Mesothelial cell of epicardium (in vitro differentiated cells): ENCODE results near the gene IRAK1BP1. TPM values are rescaled to one million over a fixed set of nuclear protein-coding genes. Genes with fewer than 3 reads are reported as not detected.

Experiments used
- DNase-seq, 2 experiments: peaks; one replicate each; pipeline ENCODE4 v3.0.0; 2021; ENCODE audit warnings: low spot score in 2 of 2; ENCODE audit not compliant: unreplicated experiment in 2 of 2
- H3K27ac Mint-ChIP-seq: 2 replicates; pipeline ENCODE4 v1.8.0; 2021; ENCODE audit warnings: mixed read lengths
- H3K27me3 Mint-ChIP-seq: 2 replicates; pipeline ENCODE4 v1.8.0; 2021; ENCODE audit warnings: low read depth, mixed read lengths
- H3K36me3 Mint-ChIP-seq: 2 replicates; pipeline ENCODE4 v1.8.0; 2021; ENCODE audit warnings: mixed read lengths
- H3K4me1 Mint-ChIP-seq: 2 replicates; pipeline ENCODE4 v1.8.0; 2021; ENCODE audit warnings: mixed read lengths
- H3K4me3 Mint-ChIP-seq: 2 replicates; pipeline ENCODE4 v1.8.0; 2021; ENCODE audit warnings: mild to moderate bottlenecking, moderate library complexity, mixed read lengths
- H3K9me3 Mint-ChIP-seq: 2 replicates; pipeline ENCODE4 v1.8.0; 2021; ENCODE audit warnings: mixed read lengths
- total RNA-seq: library from RNA; stranded (reverse); gene quantifications from 3 replicates; pipeline ENCODE4 v1.2.1, GENCODE V29; 2021
- TF ChIP-seq, protein P1 (sequence below): fragments of 200-600 bp; sonication (generic); IDR thresholded peaks from one replicate; pipeline ENCODE4 v1.5.0; 2021; ENCODE audit warnings: antibody characterized with exemption; ENCODE audit not compliant: unreplicated experiment

Gene IRAK1BP1
- total RNA-seq, 1 donor from 2014 or later = 7.8 TPM

DNA sequence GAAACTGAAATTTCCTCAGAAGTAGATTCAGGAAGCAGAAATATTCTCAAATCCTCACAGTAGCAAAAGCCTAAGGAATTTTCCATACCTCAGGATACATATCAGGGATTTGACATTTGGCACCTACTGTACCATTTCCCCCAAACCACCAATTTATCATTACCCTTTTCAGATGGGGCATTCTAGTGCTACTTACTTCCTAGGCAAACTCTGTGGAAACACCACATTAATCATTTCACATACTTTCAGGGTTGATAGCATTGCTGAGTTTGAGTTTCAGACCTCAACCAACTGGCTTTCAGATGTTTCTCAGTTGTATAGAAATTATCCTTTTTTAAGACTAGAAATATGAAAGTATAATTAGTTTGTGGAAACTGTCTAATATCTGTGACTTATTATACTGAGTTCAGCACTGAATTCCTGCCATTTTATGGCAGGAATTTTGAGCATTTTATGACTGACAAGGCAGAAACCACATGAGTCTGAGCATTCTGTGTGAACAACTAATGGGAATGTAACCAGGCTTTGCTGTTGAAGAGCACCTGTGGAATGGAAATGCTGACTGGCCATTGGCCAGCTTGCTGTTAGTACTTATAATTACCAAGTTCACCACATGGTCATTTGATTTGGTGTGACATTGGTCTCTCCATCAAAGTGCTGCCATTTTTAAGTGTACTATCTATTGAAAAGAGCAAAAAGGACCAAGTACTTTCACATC is 35.1 kb upstream of the IRAK1BP1 start:
- Mint-ChIP-seq H3K27ac (peak overlapping the region; percentile 35), H3K4me1 (peaks cover 21% of the 10 kb centered on the region), H3K36me3 (no peaks in the 10 kb centered on the region), H3K4me3 (no peak overlapping the region), H3K9me3 (no peaks in the 10 kb centered on the region), H3K27me3 (peaks cover 3% of the 10 kb centered on the region)
- no peak for DNase-seq
- TF ChIP-seq, protein P1, sequence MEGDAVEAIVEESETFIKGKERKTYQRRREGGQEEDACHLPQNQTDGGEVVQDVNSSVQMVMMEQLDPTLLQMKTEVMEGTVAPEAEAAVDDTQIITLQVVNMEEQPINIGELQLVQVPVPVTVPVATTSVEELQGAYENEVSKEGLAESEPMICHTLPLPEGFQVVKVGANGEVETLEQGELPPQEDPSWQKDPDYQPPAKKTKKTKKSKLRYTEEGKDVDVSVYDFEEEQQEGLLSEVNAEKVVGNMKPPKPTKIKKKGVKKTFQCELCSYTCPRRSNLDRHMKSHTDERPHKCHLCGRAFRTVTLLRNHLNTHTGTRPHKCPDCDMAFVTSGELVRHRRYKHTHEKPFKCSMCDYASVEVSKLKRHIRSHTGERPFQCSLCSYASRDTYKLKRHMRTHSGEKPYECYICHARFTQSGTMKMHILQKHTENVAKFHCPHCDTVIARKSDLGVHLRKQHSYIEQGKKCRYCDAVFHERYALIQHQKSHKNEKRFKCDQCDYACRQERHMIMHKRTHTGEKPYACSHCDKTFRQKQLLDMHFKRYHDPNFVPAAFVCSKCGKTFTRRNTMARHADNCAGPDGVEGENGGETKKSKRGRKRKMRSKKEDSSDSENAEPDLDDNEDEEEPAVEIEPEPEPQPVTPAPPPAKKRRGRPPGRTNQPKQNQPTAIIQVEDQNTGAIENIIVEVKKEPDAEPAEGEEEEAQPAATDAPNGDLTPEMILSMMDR = no peak

DNA sequence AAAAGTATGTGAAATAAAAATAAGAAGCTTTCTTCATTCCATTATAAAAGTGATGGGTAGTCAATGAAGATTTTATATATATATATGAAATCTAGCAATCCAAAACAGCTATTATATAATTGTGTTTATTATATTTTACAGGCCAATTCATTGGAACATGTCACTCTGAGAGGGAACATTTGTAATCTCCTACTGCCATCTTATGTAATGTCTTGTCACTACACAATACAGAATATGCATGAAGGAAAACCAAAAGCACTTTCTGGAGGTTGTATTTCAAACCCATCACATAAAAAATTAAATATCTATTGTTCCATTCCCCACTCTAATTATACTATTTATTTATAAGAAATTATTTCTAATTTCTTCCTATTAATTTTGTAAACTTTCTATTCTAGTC is 31.5 kb upstream of the IRAK1BP1 start:
- TF ChIP-seq, protein P1 = no peak
- peaks cover 3% of the 10 kb centered on the region for H3K9me3 Mint-ChIP-seq
- H3K36me3 Mint-ChIP-seq = no peaks in the 10 kb centered on the region
- no peak overlapping the region for H3K4me3 Mint-ChIP-seq
- no peak overlapping the region for H3K27ac Mint-ChIP-seq
- H3K4me1 Mint-ChIP-seq = peaks cover 17% of the 10 kb centered on the region
- DNase-seq = no peak
- peaks cover 3% of the 10 kb centered on the region for H3K27me3 Mint-ChIP-seq

DNA sequence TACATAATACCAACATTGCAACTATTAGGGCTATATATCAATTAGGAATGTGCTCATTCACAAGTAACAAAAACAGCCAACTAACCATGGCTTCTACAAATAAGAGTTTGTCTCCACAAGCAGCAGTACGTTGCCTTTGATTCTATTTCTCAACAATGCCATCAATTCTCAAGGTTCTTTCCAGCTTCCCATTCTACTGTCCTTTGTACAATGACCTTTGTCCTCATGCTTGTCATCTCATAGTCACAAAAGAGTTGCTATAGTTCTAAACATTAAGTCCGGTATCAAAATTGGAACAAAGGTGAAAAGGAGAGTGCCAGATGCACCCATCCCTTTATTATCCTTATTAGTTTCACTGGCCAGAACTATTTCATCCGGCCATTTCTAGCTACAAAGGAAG is 30.8 kb upstream of the IRAK1BP1 start:
- H3K9me3 Mint-ChIP-seq = peaks cover 3% of the 10 kb centered on the region
- no peak overlapping the region for H3K27ac Mint-ChIP-seq
- no peak overlapping the region for H3K4me3 Mint-ChIP-seq
- peaks cover 14% of the 10 kb centered on the region for H3K4me1 Mint-ChIP-seq
- no peak for DNase-seq
- no peaks in the 10 kb centered on the region for H3K36me3 Mint-ChIP-seq
- H3K27me3 Mint-ChIP-seq = peaks cover 3% of the 10 kb centered on the region
- TF ChIP-seq, protein P1 = no peak

DNA sequence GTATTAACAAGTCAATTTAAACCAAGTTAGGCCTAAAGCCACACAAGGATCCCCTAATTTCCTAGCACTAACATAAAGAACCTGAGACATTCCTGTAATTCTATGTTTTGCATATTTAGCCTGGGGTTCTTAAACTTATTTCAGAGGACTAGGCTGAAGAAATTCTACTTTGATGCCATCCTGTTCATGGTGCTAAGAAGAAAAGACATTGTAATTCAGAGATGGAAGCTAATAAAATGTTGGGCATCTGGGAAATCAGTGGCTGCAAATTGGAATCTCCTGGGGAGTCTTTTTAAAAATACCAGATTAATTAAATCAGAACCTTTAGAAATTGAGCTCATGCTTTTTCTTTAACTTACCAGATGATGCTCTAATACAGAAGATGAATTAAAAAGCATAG is 26.2 kb upstream of the IRAK1BP1 start:
- H3K4me3 Mint-ChIP-seq = no peak overlapping the region
- peaks cover 2% of the 10 kb centered on the region for H3K4me1 Mint-ChIP-seq
- H3K27ac Mint-ChIP-seq = no peak overlapping the region
- H3K36me3 Mint-ChIP-seq = no peaks in the 10 kb centered on the region
- no peaks in the 10 kb centered on the region for H3K27me3 Mint-ChIP-seq
- no peak for DNase-seq
- TF ChIP-seq, protein P1 = no peak
- H3K9me3 Mint-ChIP-seq = peaks cover 3% of the 10 kb centered on the region

DNA sequence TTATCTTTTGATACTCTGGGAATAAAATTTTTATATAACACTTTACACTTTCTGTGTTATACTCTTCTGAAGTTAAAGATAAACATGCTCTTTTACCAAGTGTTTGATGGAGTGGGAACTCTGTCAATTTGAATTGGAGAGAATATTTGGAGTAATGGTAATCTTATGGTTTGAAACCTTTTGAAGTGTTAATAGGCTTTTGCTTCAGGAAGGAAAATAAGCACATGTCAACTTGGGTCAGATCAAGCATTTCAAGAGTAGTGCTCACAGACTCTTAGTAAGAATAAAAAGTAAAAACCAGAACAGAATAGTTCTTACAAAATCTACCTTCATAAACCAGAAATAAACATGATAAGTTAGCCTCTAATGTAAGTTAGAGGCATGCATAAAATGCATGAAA is 24.4 kb upstream of the IRAK1BP1 start:
- TF ChIP-seq, protein P1 = no peak
- no peak overlapping the region for H3K27ac Mint-ChIP-seq
- no peak overlapping the region for H3K4me3 Mint-ChIP-seq
- no peaks in the 10 kb centered on the region for H3K27me3 Mint-ChIP-seq
- peaks cover 3% of the 10 kb centered on the region for H3K9me3 Mint-ChIP-seq
- no peaks in the 10 kb centered on the region for H3K36me3 Mint-ChIP-seq
- H3K4me1 Mint-ChIP-seq = peaks cover 2% of the 10 kb centered on the region
- no peak for DNase-seq

DNA sequence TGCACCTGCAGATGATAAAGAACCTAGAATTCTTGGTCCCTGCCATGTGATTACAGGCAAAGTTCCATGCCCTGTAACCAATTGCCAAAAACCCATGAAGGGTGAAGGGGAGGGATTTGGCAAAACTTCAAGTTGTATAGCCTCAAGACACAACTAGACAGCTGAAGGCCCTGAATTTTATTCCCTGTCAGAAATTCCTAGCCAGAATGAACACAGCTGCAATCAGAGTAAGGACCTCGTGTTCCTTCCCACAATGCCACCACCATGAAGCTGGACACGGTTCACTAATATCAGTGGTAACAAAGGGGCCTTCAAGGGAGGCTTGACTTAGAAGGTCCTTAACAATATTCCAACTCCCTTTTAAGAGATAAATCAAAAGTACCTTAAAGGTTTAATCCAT is 22.5 kb upstream of the IRAK1BP1 start:
- Mint-ChIP-seq H3K27ac (no peak overlapping the region), H3K9me3 (peaks cover 8% of the 10 kb centered on the region), H3K4me1 (peaks cover 2% of the 10 kb centered on the region), H3K27me3 (no peaks in the 10 kb centered on the region), H3K4me3 (no peak overlapping the region), H3K36me3 (no peaks in the 10 kb centered on the region)
- TF ChIP-seq, protein P1 = no peak
- DNase-seq = no peak
